Measurements from ENCODE around the gene EBF3. TPM values are rescaled to one million over a fixed set of nuclear protein-coding genes. Genes with fewer than 3 reads are reported as not detected.

Gene EBF3
- total RNA-seq, 1 donor from 2014 or later: 0.07 TPM

DNA sequence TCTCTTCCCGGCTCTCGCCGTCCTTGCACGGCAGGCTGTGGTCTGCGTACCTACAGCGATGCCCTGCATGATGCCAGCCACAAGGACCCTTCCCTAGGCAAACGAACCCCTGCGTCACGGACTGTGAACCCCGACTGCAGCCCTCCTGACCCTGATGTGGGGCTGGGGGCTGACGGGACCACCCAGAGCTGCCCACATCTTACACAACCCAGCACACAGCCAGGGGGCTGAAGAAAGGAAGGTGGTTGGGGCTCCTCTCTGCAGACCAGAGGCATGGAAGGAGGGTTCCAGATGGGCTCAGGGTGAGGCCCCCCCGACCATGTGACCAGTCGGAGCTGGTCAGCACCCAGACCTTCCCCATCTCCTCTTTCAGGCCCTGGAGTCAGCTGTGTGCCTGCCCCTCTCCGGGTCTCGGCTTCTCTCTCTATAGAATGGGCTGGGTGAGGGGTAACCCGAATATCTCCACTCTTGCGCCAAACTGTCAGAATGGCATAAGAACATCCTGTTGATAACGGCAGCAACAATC is 41.4 kb downstream of the EBF3 start:
- TF ChIP-seq CTCF (IDR thresholded peaks at IDR 0.05; ENCODE audit: insufficient read depth, low read depth, low read length): no peak
- no peak for TF ChIP-seq EZH2 (IDR thresholded peaks at IDR 0.05; ENCODE audit: insufficient read depth, low read length)
- H3K27ac ChIP-seq (ENCODE audit: low read depth, low read length): no peak overlapping the region
- H3K4me2 ChIP-seq (ENCODE audit: low read length): no peak overlapping the region
- no peaks in the 10 kb centered on the region for H4K20me1 ChIP-seq (ENCODE audit: insufficient read depth, low read length)
- no peak overlapping the region for H3K4me3 ChIP-seq (ENCODE audit: insufficient read depth, low read depth, low read length)
- Mint-ChIP-seq H3K4me3 (ENCODE audit: unreplicated experiment) (no peak overlapping the region), H3K27ac (ENCODE audit: unreplicated experiment) (no peak overlapping the region), H3K27me3 (ENCODE audit: low read depth, unreplicated experiment) (peaks cover 26% of the 10 kb centered on the region), H3K9me3 (ENCODE audit: unreplicated experiment) (no peaks in the 10 kb centered on the region), H3K36me3 (ENCODE audit: low read depth, unreplicated experiment) (no peaks in the 10 kb centered on the region), H3K4me1 (ENCODE audit: low read depth, unreplicated experiment) (no peaks in the 10 kb centered on the region)
- H3K27me3 ChIP-seq (ENCODE audit: insufficient read depth, low read length): no peaks in the 10 kb centered on the region
- H3K4me1 ChIP-seq (ENCODE audit: insufficient read depth, low read length): no peaks in the 10 kb centered on the region
- DNase-seq (ENCODE audit: low read depth): no peak
- no peak for FAIRE-seq
- H3K9me3 ChIP-seq (ENCODE audit: insufficient read depth, low read depth, low read length): no peaks in the 10 kb centered on the region
- H3K36me3 ChIP-seq (ENCODE audit: insufficient read depth, low read length): no peaks in the 10 kb centered on the region
- H2AFZ ChIP-seq (ENCODE audit: low read depth, low read length): no peak overlapping the region
- no peak overlapping the region for H3K9ac ChIP-seq (ENCODE audit: low read length)
- H3K79me2 ChIP-seq (ENCODE audit: insufficient read depth, low read length): no peaks in the 10 kb centered on the region

GRCh38 chr10:129921801-129922597 is 42.1 kb downstream of the EBF3 start:
- Histone ChIP-seq H3K27ac (ENCODE audit: low read depth, low read length) (no peak overlapping the region), H3K9ac (ENCODE audit: low read length) (no peak overlapping the region), H3K36me3 (ENCODE audit: insufficient read depth, low read length) (no peaks in the 10 kb centered on the region), H3K27me3 (ENCODE audit: insufficient read depth, low read length) (no peaks in the 10 kb centered on the region), H3K79me2 (ENCODE audit: insufficient read depth, low read length) (no peaks in the 10 kb centered on the region), H2AFZ (ENCODE audit: low read depth, low read length) (no peak overlapping the region), H3K4me2 (ENCODE audit: low read length) (no peak overlapping the region), H4K20me1 (ENCODE audit: insufficient read depth, low read length) (no peaks in the 10 kb centered on the region), H3K4me3 (ENCODE audit: insufficient read depth, low read depth, low read length) (no peak overlapping the region), H3K9me3 (ENCODE audit: insufficient read depth, low read depth, low read length) (no peaks in the 10 kb centered on the region), H3K4me1 (ENCODE audit: insufficient read depth, low read length) (no peaks in the 10 kb centered on the region)
- Mint-ChIP-seq H3K36me3 (ENCODE audit: low read depth, unreplicated experiment) (no peaks in the 10 kb centered on the region), H3K27me3 (ENCODE audit: low read depth, unreplicated experiment) (peaks cover 19% of the 10 kb centered on the region), H3K4me3 (ENCODE audit: unreplicated experiment) (no peak overlapping the region), H3K27ac (ENCODE audit: unreplicated experiment) (no peak overlapping the region), H3K9me3 (ENCODE audit: unreplicated experiment) (no peaks in the 10 kb centered on the region), H3K4me1 (ENCODE audit: low read depth, unreplicated experiment) (no peaks in the 10 kb centered on the region)
- FAIRE-seq (no peak), DNase-seq (ENCODE audit: low read depth) (no peak)
- no peak for TF ChIP-seq EZH2 (IDR thresholded peaks at IDR 0.05; ENCODE audit: insufficient read depth, low read length)
- no peak for TF ChIP-seq CTCF (IDR thresholded peaks at IDR 0.05; ENCODE audit: insufficient read depth, low read depth, low read length)

Data from astrocyte (in vitro differentiated cells and primary cell).